Neural cell (in vitro differentiated cells): ENCODE measurements around the gene LIM2. TPM values are rescaled to one million over a fixed set of nuclear protein-coding genes. Genes with fewer than 3 reads are reported as not detected.
"Not testable (repeated sequence)": the region's sequence is repeated elsewhere in the genome, so short reads cannot be mapped to it uniquely, and the experiment has no call there.

Source experiments
- H2AFZ ChIP-seq: fragments of 200-600, 300-800 bp; sonication (generic), shearing (Covaris generic); 2 replicates; pipeline ENCODE4 v1.6.0; 2014; ENCODE audit warnings: low read depth, mild to moderate bottlenecking, antibody characterized with exemption, low read length, moderate library complexity
- H3F3A ChIP-seq: fragments of 200-600 bp; shearing (Covaris generic); 2 replicates; pipeline ENCODE4 v1.6.1; 2016; ENCODE audit warnings: mild to moderate bottlenecking, moderate library complexity, mixed read lengths, antibody characterized with exemption, low read length; ENCODE audit not compliant: insufficient read depth, poor library complexity, severe bottlenecking
- H3K27ac ChIP-seq: fragments of 200-600, 300-800 bp; sonication (generic), shearing (Covaris generic); 2 replicates; pipeline ENCODE4 v1.5.1; 2014; ENCODE audit warnings: mild to moderate bottlenecking, low read length, moderate library complexity
- H3K27me3 ChIP-seq: fragments of 300-800, 200-600 bp; sonication (generic), shearing (Covaris generic); 2 replicates; pipeline ENCODE4 v1.6.0; 2014; ENCODE audit warnings: mild to moderate bottlenecking, low read depth, low read length, moderate library complexity; ENCODE audit not compliant: insufficient read depth
- H3K36me3 ChIP-seq: fragments of 300-800, 200-600 bp; sonication (generic), shearing (Covaris generic); 2 replicates; pipeline ENCODE4 v1.5.1; 2014; ENCODE audit warnings: mild to moderate bottlenecking, antibody characterized with exemption, low read length, moderate library complexity; ENCODE audit not compliant: insufficient read depth
- H3K4me2 ChIP-seq: fragments of 300-800, 200-600 bp; sonication (generic), shearing (Covaris generic); 2 replicates; pipeline ENCODE4 v1.6.0; 2014; ENCODE audit warnings: mild to moderate bottlenecking, low read length
- H3K4me3 ChIP-seq: fragments of 300-800, 200-600 bp; sonication (generic), shearing (Covaris generic); 2 replicates; pipeline ENCODE4 v1.5.1; 2014; ENCODE audit warnings: mild to moderate bottlenecking, low read length, moderate library complexity
- H3K79me2 ChIP-seq: fragments of 200-600 bp; shearing (Covaris generic); replicated peaks from 2 replicates; pipeline ENCODE4 v1.6.0; 2014; ENCODE audit warnings: mild to moderate bottlenecking, low read length, moderate library complexity; ENCODE audit not compliant: insufficient read depth
- H3K9ac ChIP-seq: fragments of 300-800, 200-600 bp; sonication (generic), shearing (Covaris generic); 2 replicates; pipeline ENCODE4 v1.6.1; 2016; ENCODE audit warnings: mild to moderate bottlenecking, low read length, mixed read lengths
- H3K9me2 ChIP-seq: fragments of 200-600 bp; shearing (Covaris generic); 2 replicates; pipeline ENCODE4 v1.6.1; 2016; ENCODE audit warnings: mild to moderate bottlenecking, low read length, mixed read lengths; ENCODE audit not compliant: insufficient read depth
- H3K9me3 ChIP-seq: fragments of 200-600, 300-800 bp; sonication (generic), shearing (Covaris generic); 2 replicates; pipeline ENCODE4 v1.6.1; 2016; ENCODE audit warnings: mild to moderate bottlenecking, mixed run types, low read length, moderate library complexity, mixed read lengths
- H4K20me1 ChIP-seq: fragments of 200-600 bp; shearing (Covaris generic); 2 replicates; pipeline ENCODE4 v1.6.1; 2016; ENCODE audit warnings: mild to moderate bottlenecking, mixed run types; ENCODE audit not compliant: insufficient read depth
- EP300 ChIP-seq: fragments of 450-650 bp; conservative IDR thresholded peaks from 2 replicates; pipeline ENCODE4 v1.6.1; 2014; ENCODE audit warnings: antibody characterized with exemption, mild to moderate bottlenecking, moderate library complexity; ENCODE audit not compliant: poor library complexity, severe bottlenecking
- EZH2 ChIP-seq: fragments of 200-600, 300-800 bp; shearing (Covaris generic), sonication (generic); IDR thresholded peaks from 2 replicates; pipeline ENCODE4 v1.6.1; 2014; ENCODE audit warnings: antibody characterized with exemption, low read length, borderline replicate concordance, mild to moderate bottlenecking; ENCODE audit not compliant: insufficient read depth, poor library complexity, severe bottlenecking
- MXI1 ChIP-seq: fragments of 450-650 bp; conservative IDR thresholded peaks from 2 replicates; pipeline ENCODE4 v1.6.1; 2014; ENCODE audit warnings: antibody characterized with exemption, mild to moderate bottlenecking; ENCODE audit not compliant: poor library complexity, severe bottlenecking
- POLR2AphosphoS5 ChIP-seq: IDR thresholded peaks from 2 replicates; pipeline ENCODE4 v1.6.1; 2012
- RAD21 ChIP-seq: fragments of 450-650 bp; conservative IDR thresholded peaks from 2 replicates; pipeline ENCODE4 v1.6.1; 2014; ENCODE audit warnings: antibody characterized with exemption, mild to moderate bottlenecking, moderate library complexity
- REST ChIP-seq: IDR thresholded peaks from 2 replicates; pipeline ENCODE4 v1.6.1; 2012; ENCODE audit warnings: borderline replicate concordance
- SMC3 ChIP-seq: fragments of 450-650 bp; conservative IDR thresholded peaks from 2 replicates; pipeline ENCODE4 v1.6.1; 2014; ENCODE audit warnings: antibody characterized with exemption, mild to moderate bottlenecking, moderate library complexity; ENCODE audit not compliant: poor library complexity
- polyA plus RNA-seq: library from polyadenylated mRNA; depleted of rRNA; stranded (reverse); fragments of >200 nt; gene quantifications from 2 replicates; pipeline ENCODE4 v1.2.3, GENCODE V29; 2014
- TF ChIP-seq, protein P1 (sequence below): fragments of 450-650 bp; IDR thresholded peaks from 2 replicates; pipeline ENCODE4 v1.5.1; 2014; ENCODE audit warnings: antibody characterized with exemption, mild to moderate bottlenecking, moderate library complexity; ENCODE audit not compliant: poor library complexity, severe bottlenecking

LIM2 gene
- polyA plus RNA-seq, 1 donor from 2014 or later, result not detected

- TF ChIP-seq, protein P1, sequence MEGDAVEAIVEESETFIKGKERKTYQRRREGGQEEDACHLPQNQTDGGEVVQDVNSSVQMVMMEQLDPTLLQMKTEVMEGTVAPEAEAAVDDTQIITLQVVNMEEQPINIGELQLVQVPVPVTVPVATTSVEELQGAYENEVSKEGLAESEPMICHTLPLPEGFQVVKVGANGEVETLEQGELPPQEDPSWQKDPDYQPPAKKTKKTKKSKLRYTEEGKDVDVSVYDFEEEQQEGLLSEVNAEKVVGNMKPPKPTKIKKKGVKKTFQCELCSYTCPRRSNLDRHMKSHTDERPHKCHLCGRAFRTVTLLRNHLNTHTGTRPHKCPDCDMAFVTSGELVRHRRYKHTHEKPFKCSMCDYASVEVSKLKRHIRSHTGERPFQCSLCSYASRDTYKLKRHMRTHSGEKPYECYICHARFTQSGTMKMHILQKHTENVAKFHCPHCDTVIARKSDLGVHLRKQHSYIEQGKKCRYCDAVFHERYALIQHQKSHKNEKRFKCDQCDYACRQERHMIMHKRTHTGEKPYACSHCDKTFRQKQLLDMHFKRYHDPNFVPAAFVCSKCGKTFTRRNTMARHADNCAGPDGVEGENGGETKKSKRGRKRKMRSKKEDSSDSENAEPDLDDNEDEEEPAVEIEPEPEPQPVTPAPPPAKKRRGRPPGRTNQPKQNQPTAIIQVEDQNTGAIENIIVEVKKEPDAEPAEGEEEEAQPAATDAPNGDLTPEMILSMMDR, result no peak
- TF ChIP-seq SMC3, result no peak
- TF ChIP-seq EP300, result no peak
- no peak for TF ChIP-seq EZH2
- no peak for TF ChIP-seq REST
- Histone ChIP-seq H3F3A (no peaks in the 10 kb centered on the region), H3K9me2 (no peaks in the 10 kb centered on the region), H3K4me3 (no peak overlapping the region), H3K9me3 (no peaks in the 10 kb centered on the region), H3K9ac (no peak overlapping the region), H2AFZ (no peak overlapping the region), H3K36me3 (no peaks in the 10 kb centered on the region), H3K79me2 (no peaks in the 10 kb centered on the region), H3K27ac (no peak overlapping the region), H3K4me2 (no peak overlapping the region), H4K20me1 (no peaks in the 10 kb centered on the region), H3K27me3 (no peaks in the 10 kb centered on the region)
Observed at GRCh38 chr19:51402117-51402516, 14.3 kb upstream of the LIM2 start.

- H3K9me2 ChIP-seq, H2AFZ ChIP-seq, H3F3A ChIP-seq, H3K9ac ChIP-seq, H3K27me3 ChIP-seq, H3K36me3 ChIP-seq, H3K4me3 ChIP-seq, H4K20me1 ChIP-seq, H3K79me2 ChIP-seq, H3K27ac ChIP-seq, H3K9me3 ChIP-seq, H3K4me2 ChIP-seq: not testable (repeated sequence)
Observed at GRCh38 chr19:51399936-51400335, 12.2 kb upstream of the LIM2 start.

GRCh38 chr19:51399231-51399630 lies 11.5 kb upstream of the LIM2 start:
- no peaks in the 10 kb centered on the region for H3K9me2 ChIP-seq
- H3K79me2 ChIP-seq, result no peaks in the 10 kb centered on the region
- no peak overlapping the region for H3K4me3 ChIP-seq
- no peak overlapping the region for H2AFZ ChIP-seq
- no peaks in the 10 kb centered on the region for H3K9me3 ChIP-seq
- no peak overlapping the region for H3K4me2 ChIP-seq
- H3K27me3 ChIP-seq, result no peaks in the 10 kb centered on the region
- no peak for TF ChIP-seq RAD21
- no peak for TF ChIP-seq MXI1
- TF ChIP-seq REST, result no peak
- TF ChIP-seq EZH2, result no peak
- TF ChIP-seq POLR2AphosphoS5, result no peak
- H3F3A ChIP-seq, result no peaks in the 10 kb centered on the region
- no peaks in the 10 kb centered on the region for H3K36me3 ChIP-seq
- H3K9ac ChIP-seq, result no peak overlapping the region
- no peaks in the 10 kb centered on the region for H4K20me1 ChIP-seq
- no peak overlapping the region for H3K27ac ChIP-seq
